Large intestine (tissue), 12 donors: Measurements from ENCODE around the gene ZNF584. TPM values are rescaled to one million over a fixed set of nuclear protein-coding genes. Genes with fewer than 3 reads are reported as not detected.
A peak's percentile ranks its signal among the peaks of the same experiment; 100 is the strongest.

Experiments
- DNase-seq, 2 donors: peaks; one replicate each; pipeline versions ENCODE4 v3.0.0 to v3.0.0-alpha.2; 2013
- H3K27ac ChIP-seq: one replicate; pipeline ENCODE4 v1.5.1; 2013; ENCODE audit warnings: low read length
- H3K27me3 ChIP-seq: 2 replicates; pipeline ENCODE4 v1.6.1; 2013; ENCODE audit warnings: low read length; ENCODE audit not compliant: control insufficient read depth, insufficient read depth
- H3K36me3 ChIP-seq: 2 replicates; pipeline ENCODE4 v1.6.1; 2013; ENCODE audit warnings: low read length; ENCODE audit not compliant: control insufficient read depth, insufficient read depth
- H3K4me1 ChIP-seq: one replicate; pipeline ENCODE4 v1.6.1; 2013; ENCODE audit warnings: low read length; ENCODE audit not compliant: control insufficient read depth, insufficient read depth
- H3K4me3 ChIP-seq: one replicate; pipeline ENCODE4 v1.5.1; 2013; ENCODE audit warnings: low read length
- H3K9me3 ChIP-seq: one replicate; pipeline ENCODE4 v1.6.1; 2013; ENCODE audit warnings: mild to moderate bottlenecking, low read depth, low read length, moderate library complexity; ENCODE audit not compliant: control insufficient read depth
- WGBS: methylation state at CpG from one replicate; pipeline ENCODE4 v1.1.5; 2013; ENCODE audit warnings: low lambda C conversion rate; ENCODE audit not compliant: insufficient coverage; 5-methylcytosine and 5-hydroxymethylcytosine counted together
- long read RNA-seq, 11 donors: transcript quantifications; one replicate each; lab custom pipeline, GENCODE V29; 2026
- polyA plus RNA-seq: library from polyadenylated mRNA; unstranded; fragments of 120-200 nt; gene quantifications from one replicate; pipeline ENCODE4 v1.2.1, GENCODE V29; 2013

The ZNF584 gene
- 7.1 TPM for polyA plus RNA-seq
- long read RNA-seq, donor 1, transcript ZNF584-208 (1 exons, 2,709 nt), result major isoform, 5 of 6 reads
- long read RNA-seq, donor 1, partial matches to known transcripts, result 0 of 6 reads
- long read RNA-seq, donor 1, other reads (novel, unspliced or antisense), result 0 of 6 reads
- long read RNA-seq, donor 2, partial matches to known transcripts, result 0 of 6 reads
- long read RNA-seq, donor 2, other reads (novel, unspliced or antisense), result 0 of 6 reads
- long read RNA-seq, donor 3, transcript ZNF584-208 (1 exons, 2,709 nt), result major isoform, 6 of 17 reads
- long read RNA-seq, donor 3, partial matches to known transcripts, result 9 of 17 reads
- long read RNA-seq, donor 3, other reads (novel, unspliced or antisense), result 0 of 17 reads
- long read RNA-seq, donor 4, result 0 reads
- long read RNA-seq, donor 5, partial matches to known transcripts, result 0 of 4 reads
- long read RNA-seq, donor 5, other reads (novel, unspliced or antisense), result 0 of 4 reads
- long read RNA-seq, donor 6, transcript ZNF584-208 (1 exons, 2,709 nt), result major isoform, 6 of 7 reads
- long read RNA-seq, donor 6, partial matches to known transcripts, result 0 of 7 reads
- long read RNA-seq, donor 6, other reads (novel, unspliced or antisense), result 0 of 7 reads
- long read RNA-seq, donor 7, transcript ZNF584-208 (1 exons, 2,709 nt), result major isoform, 5 of 5 reads
- long read RNA-seq, donor 7, partial matches to known transcripts, result 0 of 5 reads
- long read RNA-seq, donor 7, other reads (novel, unspliced or antisense), result 0 of 5 reads
- long read RNA-seq, donor 8, partial matches to known transcripts, result 0 of 4 reads
- long read RNA-seq, donor 8, other reads (novel, unspliced or antisense), result 0 of 4 reads
- long read RNA-seq, donor 9, transcript ZNF584-208 (1 exons, 2,709 nt), result major isoform, 6 of 6 reads
- long read RNA-seq, donor 9, partial matches to known transcripts, result 0 of 6 reads
- long read RNA-seq, donor 9, other reads (novel, unspliced or antisense), result 0 of 6 reads
- long read RNA-seq, donor 10, partial matches to known transcripts, result 0 of 3 reads
- long read RNA-seq, donor 10, other reads (novel, unspliced or antisense), result 0 of 3 reads
- long read RNA-seq, donor 11, transcript ZNF584-208 (1 exons, 2,709 nt), result major isoform, 6 of 6 reads
- long read RNA-seq, donor 11, partial matches to known transcripts, result 0 of 6 reads
- long read RNA-seq, donor 11, other reads (novel, unspliced or antisense), result 0 of 6 reads

GRCh38 chr19:58408152-58409009 lies at the start of gene ZNF584:
Gene ZNF584 (plus strand): TSS chr19:58408649. CDS start chr19:58409148, 499 bp downstream.
- H3K27me3 ChIP-seq, result no peaks in the 10 kb centered on the region
- DNase-seq, result peak; percentile 95 to 97
- H3K9me3 ChIP-seq, result peaks cover 4% of the 10 kb centered on the region
- H3K4me3 ChIP-seq, result peak within 1 kb of the TSS; percentile 98
- H3K27ac ChIP-seq, result peak within 1 kb of the TSS; percentile 86
- peaks cover 4% of the 10 kb centered on the region for H3K4me1 ChIP-seq
- no CpG with 5 or more reads among the region's 100 CpGs for WGBS
- no peaks in the 10 kb centered on the region for H3K36me3 ChIP-seq

DNA sequence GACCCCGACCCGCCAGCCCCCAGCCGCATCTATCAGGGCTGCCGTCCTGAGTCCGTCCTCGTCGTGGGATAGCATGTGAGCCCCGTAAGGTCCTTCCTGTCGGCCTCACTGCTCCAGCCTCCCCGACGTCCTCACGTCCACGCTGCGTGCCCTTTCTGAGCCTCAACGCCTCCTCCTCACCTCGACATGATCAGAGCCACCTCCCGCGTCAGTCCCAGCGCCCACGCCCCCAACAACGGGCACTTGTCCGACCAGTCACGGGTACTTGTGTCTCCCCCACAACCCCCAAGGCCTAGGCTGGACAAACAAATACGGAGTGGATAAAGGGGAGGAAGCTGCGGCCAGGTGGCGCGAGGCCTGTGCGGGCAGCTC lies 46.6 kb upstream of the ZNF584 start:
- no peaks in the 10 kb centered on the region for H3K36me3 ChIP-seq
- peaks cover 10% of the 10 kb centered on the region for H3K27me3 ChIP-seq
- no peak for DNase-seq
- peaks cover 3% of the 10 kb centered on the region for H3K4me1 ChIP-seq
- H3K9me3 ChIP-seq, result peaks cover 5% of the 10 kb centered on the region
- H3K27ac ChIP-seq, result peak overlapping the region; percentile 99
- no CpG with 5 or more reads among the region's 28 CpGs for WGBS
- H3K4me3 ChIP-seq, result peak overlapping the region; percentile 91

GRCh38 chr19:58362272-58362994 lies 46.0 kb upstream of the ZNF584 start, which contains the start of gene ZNF497:
Gene ZNF497 (minus strand): TSS chr19:58362751. CDS start chr19:58357635, 5,116 bp downstream.
- Histone ChIP-seq H3K27me3 (peaks cover 4% of the 10 kb centered on the region), H3K4me3 (peak within 1 kb of the TSS; percentile 91), H3K4me1 (peaks cover 3% of the 10 kb centered on the region), H3K9me3 (peaks cover 2% of the 10 kb centered on the region), H3K27ac (peak within 1 kb of the TSS; percentile 99), H3K36me3 (no peaks in the 10 kb centered on the region)
- WGBS, result no CpG with 5 or more reads among the region's 74 CpGs
- DNase-seq, result peak; percentile 97 to 99

DNA sequence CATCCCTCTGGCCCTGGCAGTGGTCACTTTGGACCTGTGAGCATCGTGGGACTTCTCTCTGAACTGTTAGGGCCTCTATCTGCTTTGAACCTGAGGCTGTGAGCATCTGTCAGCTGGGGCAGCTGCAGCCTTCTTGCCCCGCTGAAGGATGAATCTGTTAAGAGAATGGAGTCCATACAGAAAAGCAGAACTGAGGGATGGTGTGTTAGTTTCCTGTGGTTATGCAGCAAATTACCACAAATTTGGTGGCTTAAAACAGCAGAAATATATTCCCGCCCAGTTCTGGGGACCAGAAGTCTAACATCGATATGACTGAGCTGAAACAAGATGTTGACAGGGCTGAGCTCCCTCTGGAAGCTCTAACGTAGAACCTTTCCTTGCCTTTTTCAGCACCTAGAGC lies 44.3 kb upstream of the ZNF584 start:
- Histone ChIP-seq H3K36me3 (no peaks in the 10 kb centered on the region), H3K27me3 (peaks cover 8% of the 10 kb centered on the region), H3K9me3 (peaks cover 14% of the 10 kb centered on the region), H3K27ac (no peak overlapping the region), H3K4me1 (peaks cover 3% of the 10 kb centered on the region), H3K4me3 (no peak overlapping the region)
- no peak for DNase-seq
- WGBS, result no CpG with 5 or more reads among the region's 5 CpGs

DNA sequence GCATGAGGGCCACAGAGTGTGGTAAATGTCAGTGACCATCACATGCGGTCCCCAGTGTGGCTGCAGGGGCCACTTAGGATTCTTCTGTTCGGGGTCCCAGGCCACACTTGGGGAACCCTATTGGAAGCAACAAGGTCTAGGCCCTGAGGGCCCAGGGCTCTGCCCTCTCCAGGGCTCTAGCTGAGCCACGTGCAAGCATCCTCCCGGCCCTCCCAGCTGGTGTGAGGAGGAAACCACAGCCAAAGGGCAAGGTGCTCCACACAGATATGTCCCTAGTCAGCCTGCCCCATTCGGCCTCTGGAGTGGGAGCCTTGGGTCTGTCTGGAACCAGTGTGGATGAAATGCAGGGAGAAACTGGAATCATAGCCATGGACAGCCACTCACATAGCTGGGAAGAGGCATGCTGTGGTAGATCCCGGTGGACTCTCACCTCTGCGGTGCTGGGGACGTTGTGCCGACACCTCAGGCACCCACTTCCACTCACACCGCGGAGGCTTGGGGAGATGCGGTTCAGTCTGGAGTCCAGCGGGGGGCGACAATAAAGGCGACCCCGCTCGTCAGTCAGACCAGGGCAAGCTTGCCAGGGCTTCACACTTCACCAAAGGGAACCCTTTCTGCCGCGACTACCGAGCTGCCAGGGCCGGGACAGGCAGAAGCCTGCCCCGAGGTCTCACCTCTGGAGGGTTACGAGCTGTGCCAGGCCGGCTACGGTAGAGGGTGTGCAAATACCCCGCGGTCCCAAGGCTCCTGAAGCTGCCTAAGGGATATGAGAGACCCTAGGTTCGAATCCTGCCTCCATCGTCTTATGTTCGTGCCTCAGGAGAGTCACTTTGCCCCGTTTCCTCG lies 41.6 kb upstream of the ZNF584 start:
- Histone ChIP-seq H3K4me3 (no peak overlapping the region), H3K27me3 (peaks cover 8% of the 10 kb centered on the region), H3K27ac (no peak overlapping the region), H3K36me3 (no peaks in the 10 kb centered on the region), H3K4me1 (peaks cover 3% of the 10 kb centered on the region), H3K9me3 (peaks cover 14% of the 10 kb centered on the region)
- DNase-seq, result no peak
- WGBS, result 50% methylated on average over 2 of the region's 32 CpGs

- Histone ChIP-seq H3K27ac (no peak overlapping the region), H3K9me3 (peaks cover 14% of the 10 kb centered on the region), H3K36me3 (no peaks in the 10 kb centered on the region), H3K4me1 (peaks cover 2% of the 10 kb centered on the region), H3K27me3 (peaks cover 8% of the 10 kb centered on the region), H3K4me3 (no peak overlapping the region)
- no peak for DNase-seq
- no CpG with 5 or more reads among the region's 106 CpGs for WGBS
Observed at GRCh38 chr19:58367698-58368454, 40.6 kb upstream of the ZNF584 start.

DNA sequence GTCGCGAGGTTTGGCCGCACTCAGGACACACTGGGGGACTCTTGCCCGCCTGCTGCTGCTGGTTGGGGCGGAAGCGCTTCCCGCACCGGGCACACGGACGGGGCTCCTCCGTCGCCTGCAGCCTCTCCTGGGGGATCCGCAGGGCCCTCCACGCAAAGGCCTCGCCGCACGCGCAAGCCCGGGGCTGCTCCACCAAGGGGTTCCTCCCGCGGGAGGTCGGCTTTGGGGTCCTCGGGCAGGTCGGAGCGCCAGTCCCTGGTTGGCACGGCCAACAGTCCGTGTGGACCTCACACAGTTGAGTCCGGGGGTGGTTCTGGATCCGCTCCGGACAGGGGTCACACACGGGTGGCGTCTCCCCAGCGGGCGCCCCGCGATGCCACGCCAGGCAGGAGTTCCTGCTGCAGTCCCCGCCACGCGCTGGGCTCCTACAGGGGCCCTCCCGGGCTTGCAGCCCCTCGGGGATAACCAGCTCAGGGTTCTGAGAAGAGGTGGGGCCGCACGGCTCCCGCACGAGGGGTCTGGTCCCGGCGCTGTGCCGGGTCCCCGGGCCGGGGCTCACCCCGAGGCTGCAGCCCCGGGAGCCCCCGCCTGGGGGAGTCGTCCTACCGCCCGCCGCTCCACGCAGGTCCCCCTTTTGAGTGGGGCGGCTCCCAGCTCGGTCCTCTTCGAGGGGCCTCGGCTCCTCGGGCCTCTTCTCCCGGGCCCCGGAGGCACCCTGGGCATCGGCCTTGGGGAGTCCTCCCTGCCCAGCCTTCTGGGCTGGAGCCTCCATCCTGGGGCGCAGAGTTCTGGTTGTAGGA lies 39.7 kb upstream of the ZNF584 start:
- H3K4me1 ChIP-seq, result no peaks in the 10 kb centered on the region
- H3K27me3 ChIP-seq, result peaks cover 8% of the 10 kb centered on the region
- H3K27ac ChIP-seq, result no peak overlapping the region
- H3K9me3 ChIP-seq, result peaks cover 14% of the 10 kb centered on the region
- no peaks in the 10 kb centered on the region for H3K36me3 ChIP-seq
- DNase-seq, result no peak
- WGBS, result no CpG with 5 or more reads among the region's 68 CpGs
- H3K4me3 ChIP-seq, result no peak overlapping the region
